ENCODE results near the gene IFT43. TPM values are rescaled to one million over a fixed set of nuclear protein-coding genes. Genes with fewer than 3 reads are reported as not detected.
A peak's percentile ranks its signal among the peaks of the same experiment; 100 is the strongest.

The IFT43 gene
- 10 to 100 TPM; 16.2 to 31.4 (median 26.1) TPM for total RNA-seq

DNA sequence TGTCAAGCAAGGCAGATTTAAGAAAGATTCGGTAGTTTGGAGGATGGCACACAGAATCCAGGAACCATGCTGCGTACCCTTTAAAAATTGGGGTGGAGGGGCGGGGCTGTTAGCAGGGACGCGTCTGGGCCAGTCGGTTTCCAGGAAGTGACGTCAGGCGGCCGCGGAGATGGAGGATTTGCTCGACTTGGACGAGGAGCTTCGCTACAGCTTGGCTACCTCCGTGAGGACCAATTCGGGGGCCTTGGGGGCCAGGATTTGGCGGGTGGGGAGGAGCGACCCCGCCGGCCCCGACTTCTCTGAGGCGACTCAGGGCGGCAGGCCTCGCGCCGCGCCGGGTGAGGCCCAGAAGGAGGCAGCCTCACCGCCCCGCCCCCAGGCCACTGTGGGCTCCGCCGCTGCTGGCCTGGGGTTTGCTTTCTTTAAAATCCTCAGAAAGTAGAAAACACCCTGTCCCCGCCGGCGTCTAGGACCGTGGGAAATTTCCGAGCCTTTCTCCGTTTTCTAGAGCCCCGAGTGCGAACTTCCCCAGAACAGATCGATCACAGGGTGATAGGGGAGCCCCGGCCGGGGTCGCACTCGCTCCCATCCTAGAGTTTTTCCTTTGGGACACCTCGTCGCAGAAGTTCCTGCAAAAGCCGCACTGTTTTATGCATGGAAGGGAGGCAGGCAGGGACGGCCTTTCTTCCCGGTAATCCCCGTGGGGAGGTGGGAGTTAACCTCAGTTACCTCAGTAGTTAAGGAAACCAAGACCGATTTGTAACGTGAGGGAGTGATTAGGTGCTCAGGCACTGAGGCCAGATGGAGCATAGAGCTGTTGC is at the start of gene IFT43:
TSS of gene IFT43 (plus strand) at position 146 of the 821 bp plus-strand sequence. CDS start at position 170, 24 bp downstream.
- peak; percentile 66 to 68 for TF ChIP-seq EP300 (IDR thresholded peaks at IDR 0.05)
- TF ChIP-seq, protein P1, sequence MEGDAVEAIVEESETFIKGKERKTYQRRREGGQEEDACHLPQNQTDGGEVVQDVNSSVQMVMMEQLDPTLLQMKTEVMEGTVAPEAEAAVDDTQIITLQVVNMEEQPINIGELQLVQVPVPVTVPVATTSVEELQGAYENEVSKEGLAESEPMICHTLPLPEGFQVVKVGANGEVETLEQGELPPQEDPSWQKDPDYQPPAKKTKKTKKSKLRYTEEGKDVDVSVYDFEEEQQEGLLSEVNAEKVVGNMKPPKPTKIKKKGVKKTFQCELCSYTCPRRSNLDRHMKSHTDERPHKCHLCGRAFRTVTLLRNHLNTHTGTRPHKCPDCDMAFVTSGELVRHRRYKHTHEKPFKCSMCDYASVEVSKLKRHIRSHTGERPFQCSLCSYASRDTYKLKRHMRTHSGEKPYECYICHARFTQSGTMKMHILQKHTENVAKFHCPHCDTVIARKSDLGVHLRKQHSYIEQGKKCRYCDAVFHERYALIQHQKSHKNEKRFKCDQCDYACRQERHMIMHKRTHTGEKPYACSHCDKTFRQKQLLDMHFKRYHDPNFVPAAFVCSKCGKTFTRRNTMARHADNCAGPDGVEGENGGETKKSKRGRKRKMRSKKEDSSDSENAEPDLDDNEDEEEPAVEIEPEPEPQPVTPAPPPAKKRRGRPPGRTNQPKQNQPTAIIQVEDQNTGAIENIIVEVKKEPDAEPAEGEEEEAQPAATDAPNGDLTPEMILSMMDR (IDR thresholded peaks at IDR 0.05), result no peak
- peak in 1 of 2 donors; percentile 43 for TF ChIP-seq POLR2A (IDR thresholded peaks at IDR 0.05)
- 0% methylated on average over 36 to 50 of the region's 52 CpGs for WGBS, 2 donors

DNA sequence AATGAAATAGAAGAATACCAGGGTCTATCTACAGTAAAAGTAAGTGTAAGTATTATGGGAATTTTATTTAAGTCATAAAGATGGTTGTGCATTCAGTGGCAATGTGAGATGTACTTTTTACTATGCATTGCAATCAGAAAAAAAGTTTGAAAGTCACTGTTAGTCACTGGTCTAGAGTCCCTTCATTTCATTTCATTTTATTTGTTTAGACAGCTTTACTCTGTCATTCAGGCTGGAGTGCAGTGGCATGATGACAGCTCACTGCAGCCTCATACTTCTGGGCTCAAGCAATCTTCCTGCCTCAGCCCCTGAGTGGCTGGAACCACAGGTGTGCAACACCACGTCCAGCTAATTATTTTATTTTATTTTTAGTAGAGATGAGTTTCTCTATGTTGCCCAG is 46.4 kb upstream of the IFT43 start:
- DNase-seq (ENCODE audit: low spot score in 2 of 2), result no peak
- no peak overlapping the region for H3K27ac ChIP-seq
- H3K9me3 ChIP-seq, result no peaks in the 10 kb centered on the region
- no peak for TF ChIP-seq POLR2A (IDR thresholded peaks at IDR 0.05)
- TF ChIP-seq, protein P1 (IDR thresholded peaks at IDR 0.05), result no peak
- TF ChIP-seq EP300 (IDR thresholded peaks at IDR 0.05), result no peak
- no peak overlapping the region for H3K4me3 ChIP-seq
- WGBS, 2 donors, result 75 to 79% methylated on average over 1 of the region's 1 CpG
- peaks cover 0 to 5% (median 0%) of the 10 kb centered on the region in 3 donors for H3K36me3 ChIP-seq
- no peaks in the 10 kb centered on the region for H3K4me1 ChIP-seq
- H3K27me3 ChIP-seq, result no peaks in the 10 kb centered on the region

More for the DNA sequence above, at the start of gene IFT43:
- H3K36me3 ChIP-seq, result peaks cover 0 to 12% (median 0%) of the 10 kb centered on the region in 3 donors
- DNase-seq (ENCODE audit: low spot score in 2 of 2), result peak; percentile 90 to 96
- H3K4me3 ChIP-seq, result peak within 1 kb of the TSS; percentile 80 to 95 (median 88)
- H3K27ac ChIP-seq, result peak within 1 kb of the TSS; percentile 72 to 93 (median 83)
- H3K27me3 ChIP-seq, result no peaks in the 10 kb centered on the region
- H3K9me3 ChIP-seq, result no peaks in the 10 kb centered on the region
- H3K4me1 ChIP-seq, result peaks cover 0 to 55% (median 7%) of the 10 kb centered on the region in 4 donors

DNA sequence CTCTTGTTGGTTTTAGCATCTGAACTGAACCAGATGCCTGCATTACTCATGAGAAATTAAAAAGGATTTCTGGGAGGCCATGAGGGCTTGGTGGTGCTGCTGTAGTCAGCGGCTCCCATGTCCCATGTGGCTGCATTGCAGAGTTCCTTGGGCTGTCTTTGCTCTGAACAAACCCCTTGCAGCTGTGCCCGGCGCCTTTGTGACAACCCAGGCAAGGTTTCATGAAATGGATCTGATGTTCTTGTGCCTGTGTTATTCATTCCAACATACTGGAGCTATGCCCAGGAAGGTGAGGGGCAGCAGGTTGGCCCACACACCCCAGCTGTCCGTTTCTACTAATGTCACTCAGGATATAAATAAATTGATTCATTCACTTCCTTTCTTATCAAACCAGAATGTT is 44.5 kb upstream of the IFT43 start:
- Histone ChIP-seq H3K4me3 (no peak overlapping the region), H3K36me3 (peaks cover 0 to 5% (median 0%) of the 10 kb centered on the region in 3 donors), H3K27ac (no peak overlapping the region), H3K4me1 (no peaks in the 10 kb centered on the region), H3K27me3 (no peaks in the 10 kb centered on the region), H3K9me3 (no peaks in the 10 kb centered on the region)
- TF ChIP-seq, protein P1 (IDR thresholded peaks at IDR 0.05), result no peak
- no peak for TF ChIP-seq POLR2A (IDR thresholded peaks at IDR 0.05)
- no peak for TF ChIP-seq EP300 (IDR thresholded peaks at IDR 0.05)
- DNase-seq (ENCODE audit: low spot score in 2 of 2), result no peak
- WGBS, 2 donors, result 55 to 68% methylated on average over 4 of the region's 4 CpGs

DNA sequence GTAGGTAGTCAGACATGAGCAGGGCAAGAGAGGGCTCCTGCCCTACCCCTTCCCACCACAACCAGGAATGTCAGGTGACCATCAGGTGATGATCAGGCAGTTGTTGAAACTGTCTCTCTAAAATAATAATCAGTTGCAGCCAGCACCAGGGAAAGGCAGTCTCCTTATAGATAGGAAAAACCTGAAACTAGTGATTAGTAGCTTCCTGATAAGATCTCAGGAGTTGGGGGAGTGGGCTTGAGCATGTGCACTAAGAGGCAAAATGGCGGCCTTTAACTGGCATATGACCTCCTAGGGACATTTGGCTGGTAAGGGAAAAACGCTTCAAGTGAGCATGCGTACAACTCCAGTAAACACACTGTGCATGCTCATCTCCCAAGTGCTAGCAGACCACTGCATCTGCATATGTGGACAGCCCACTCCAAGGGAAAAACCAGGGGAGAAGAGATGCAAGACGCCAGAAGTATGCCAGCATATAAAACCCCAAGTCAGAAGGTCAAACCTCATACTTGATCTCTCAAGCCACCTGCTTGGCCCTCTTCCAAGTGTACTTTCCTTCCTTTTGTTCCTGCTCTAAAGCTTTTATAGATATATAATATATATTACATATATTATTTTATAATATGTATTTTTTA is 40.8 kb upstream of the IFT43 start:
- Histone ChIP-seq H3K27ac (no peak overlapping the region), H3K4me1 (no peaks in the 10 kb centered on the region), H3K27me3 (no peaks in the 10 kb centered on the region), H3K9me3 (no peaks in the 10 kb centered on the region), H3K4me3 (no peak overlapping the region), H3K36me3 (peaks cover 0 to 5% (median 0%) of the 10 kb centered on the region in 3 donors)
- DNase-seq (ENCODE audit: low spot score in 2 of 2), result no peak
- 84 to 85% methylated on average over 4 of the region's 4 CpGs for WGBS, 2 donors
- TF ChIP-seq EP300 (IDR thresholded peaks at IDR 0.05) (no peak), POLR2A (IDR thresholded peaks at IDR 0.05) (no peak)
- TF ChIP-seq, protein P1 (IDR thresholded peaks at IDR 0.05), result no peak

DNA sequence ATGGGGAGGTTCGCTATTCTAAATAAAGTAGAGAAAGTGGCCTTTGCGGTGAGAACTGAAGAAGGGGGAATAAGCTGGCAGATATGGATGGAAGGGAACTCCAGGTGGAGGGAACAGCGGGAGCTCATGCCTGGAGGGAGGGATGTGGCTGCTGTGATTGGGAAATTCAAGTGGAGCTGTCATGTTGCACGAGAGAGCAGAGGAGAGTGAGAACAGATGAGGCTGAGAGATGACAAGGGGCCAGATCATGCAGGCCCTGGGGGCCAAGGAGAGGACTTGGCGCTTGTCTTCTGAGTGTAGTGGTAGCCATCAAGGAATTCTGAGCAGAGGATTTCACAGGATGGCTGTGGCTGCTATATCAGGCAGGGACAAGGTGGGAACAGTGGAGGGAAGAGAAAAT is 38.8 kb upstream of the IFT43 start:
- Histone ChIP-seq H3K27ac (no peak overlapping the region), H3K4me1 (no peaks in the 10 kb centered on the region), H3K9me3 (no peaks in the 10 kb centered on the region), H3K4me3 (no peak overlapping the region), H3K27me3 (no peaks in the 10 kb centered on the region), H3K36me3 (peaks cover 0 to 5% (median 0%) of the 10 kb centered on the region in 3 donors)
- no peak for DNase-seq (ENCODE audit: low spot score in 2 of 2)
- TF ChIP-seq POLR2A (IDR thresholded peaks at IDR 0.05) (no peak), EP300 (IDR thresholded peaks at IDR 0.05) (no peak)
- TF ChIP-seq, protein P1 (IDR thresholded peaks at IDR 0.05), result no peak
- 88 to 89% methylated on average over 5 of the region's 5 CpGs for WGBS, 2 donors
